Stimulated activated CD8-positive, alpha-beta memory T cell treated with anti-CD3 and anti-CD28 coated beads, Interleukin-15, amount 100 ng/mL, for 1 hour (primary cell): ENCODE measurements around the gene COQ8A.

Source experiments
- DNase-seq: peaks from one replicate; pipeline ENCODE4 v3.0.0-alpha.2; 2020; ENCODE audit warnings: low read depth

COQ8A gene

GRCh38 chr1:227032396-227032795 is 92.3 kb downstream of the COQ8A start:
- DNase-seq, result no peak

GRCh38 chr1:227033880-227034279 is 93.8 kb downstream of the COQ8A start:
- DNase-seq, result no peak

GRCh38 chr1:227035316-227035715 is 95.2 kb downstream of the COQ8A start:
- DNase-seq, result no peak

DNA sequence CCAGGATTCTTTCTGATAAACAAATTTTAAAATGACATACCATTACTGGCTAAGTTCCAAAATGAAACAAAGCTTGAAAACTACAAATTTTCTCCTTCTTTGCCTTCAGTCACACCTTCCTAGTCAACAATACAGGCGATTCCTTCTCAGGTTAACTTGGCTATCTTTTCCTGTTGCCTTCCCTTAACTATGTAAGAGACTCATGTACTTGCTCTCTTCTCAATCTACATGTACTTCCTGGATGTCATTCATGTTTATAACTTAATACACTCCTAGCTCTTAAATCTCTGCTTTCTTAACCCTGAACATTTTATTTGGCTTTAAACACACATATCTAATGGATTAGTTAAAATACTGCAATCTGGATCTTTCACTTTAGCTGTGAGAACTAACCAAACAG is 97.0 kb downstream of the COQ8A start:
- no peak for DNase-seq
